Measurements from ENCODE around the gene SMARCD3.

DNA sequence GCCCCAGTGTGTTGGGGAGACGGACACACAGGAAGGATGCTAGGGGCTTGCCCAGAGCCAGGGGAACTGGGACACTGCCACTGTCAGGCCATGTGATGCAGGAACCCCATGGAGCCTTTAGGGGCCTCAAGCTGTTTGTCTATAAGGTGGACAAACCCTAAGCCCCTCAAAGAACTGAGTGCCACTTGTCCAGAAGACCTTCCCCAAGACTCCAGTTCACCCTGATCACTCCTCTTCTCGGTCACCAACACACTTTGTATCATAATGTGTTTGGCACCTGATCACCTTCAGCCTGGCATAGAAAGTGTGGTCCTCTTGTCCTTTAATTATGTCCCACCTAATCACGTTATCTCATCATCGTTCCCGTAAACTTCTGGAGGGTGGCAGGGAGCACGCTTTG is 38.9 kb downstream of the SMARCD3 start:
- TF ChIP-seq, protein P1, sequence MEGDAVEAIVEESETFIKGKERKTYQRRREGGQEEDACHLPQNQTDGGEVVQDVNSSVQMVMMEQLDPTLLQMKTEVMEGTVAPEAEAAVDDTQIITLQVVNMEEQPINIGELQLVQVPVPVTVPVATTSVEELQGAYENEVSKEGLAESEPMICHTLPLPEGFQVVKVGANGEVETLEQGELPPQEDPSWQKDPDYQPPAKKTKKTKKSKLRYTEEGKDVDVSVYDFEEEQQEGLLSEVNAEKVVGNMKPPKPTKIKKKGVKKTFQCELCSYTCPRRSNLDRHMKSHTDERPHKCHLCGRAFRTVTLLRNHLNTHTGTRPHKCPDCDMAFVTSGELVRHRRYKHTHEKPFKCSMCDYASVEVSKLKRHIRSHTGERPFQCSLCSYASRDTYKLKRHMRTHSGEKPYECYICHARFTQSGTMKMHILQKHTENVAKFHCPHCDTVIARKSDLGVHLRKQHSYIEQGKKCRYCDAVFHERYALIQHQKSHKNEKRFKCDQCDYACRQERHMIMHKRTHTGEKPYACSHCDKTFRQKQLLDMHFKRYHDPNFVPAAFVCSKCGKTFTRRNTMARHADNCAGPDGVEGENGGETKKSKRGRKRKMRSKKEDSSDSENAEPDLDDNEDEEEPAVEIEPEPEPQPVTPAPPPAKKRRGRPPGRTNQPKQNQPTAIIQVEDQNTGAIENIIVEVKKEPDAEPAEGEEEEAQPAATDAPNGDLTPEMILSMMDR (IDR thresholded peaks at IDR 0.05) = no peak
- TF ChIP-seq POLR2A (IDR thresholded peaks at IDR 0.05) = no peak

Data from lower leg skin (tissue), 3 donors.